Measurements from ENCODE around the gene NRXN3.

Gene NRXN3

GRCh38 chr14:78240567-78240966 lies 70.4 kb downstream of the NRXN3 start:
- in situ Hi-C loops (cut with MboI; ENCODE audit: low sequenced_read_pairs): no loop called here

GRCh38 chr14:78242086-78242485 lies 71.9 kb downstream of the NRXN3 start:
- in situ Hi-C loops (cut with MboI; ENCODE audit: low sequenced_read_pairs): no loop called here

GRCh38 chr14:78243187-78243586 lies 73.0 kb downstream of the NRXN3 start:
- in situ Hi-C loops (cut with MboI; ENCODE audit: low sequenced_read_pairs): no loop called here

GRCh38 chr14:78245238-78245637 lies 75.1 kb downstream of the NRXN3 start:
- in situ Hi-C loops (cut with MboI; ENCODE audit: low sequenced_read_pairs): no loop called here

- in situ Hi-C loops (cut with MboI; ENCODE audit: low sequenced_read_pairs): no loop called here
These were observed 78.4 kb downstream of the NRXN3 start for GRCh38 chr14:78248501-78249090.

- in situ Hi-C loops (cut with MboI; ENCODE audit: low sequenced_read_pairs): no loop called here
These were observed 81.1 kb downstream of the NRXN3 start for GRCh38 chr14:78251308-78251707.

- in situ Hi-C loops (cut with MboI; ENCODE audit: low sequenced_read_pairs): no loop called here
These were observed 83.8 kb downstream of the NRXN3 start for GRCh38 chr14:78253986-78254385.

- in situ Hi-C loops (cut with MboI; ENCODE audit: low sequenced_read_pairs): no loop called here
These were observed 84.8 kb downstream of the NRXN3 start for GRCh38 chr14:78254911-78255461.

GRCh38 chr14:78259831-78260230 lies 89.7 kb downstream of the NRXN3 start:
- in situ Hi-C loops (cut with MboI; ENCODE audit: low sequenced_read_pairs): no loop called here

- in situ Hi-C loops (cut with MboI; ENCODE audit: low sequenced_read_pairs): no loop called here
These were observed 108.5 kb downstream of the NRXN3 start for GRCh38 chr14:78278464-78279250.

- in situ Hi-C loops (cut with MboI; ENCODE audit: low sequenced_read_pairs): no loop called here
These were observed 112.3 kb downstream of the NRXN3 start for GRCh38 chr14:78282437-78282836.

- in situ Hi-C loops (cut with MboI; ENCODE audit: low sequenced_read_pairs): no loop called here
These were observed 116.0 kb downstream of the NRXN3 start for GRCh38 chr14:78286210-78286609.

GRCh38 chr14:78292003-78292402 lies 121.8 kb downstream of the NRXN3 start:
- in situ Hi-C loops (cut with MboI; ENCODE audit: low sequenced_read_pairs): no loop called here

GRCh38 chr14:78297858-78298257 lies 127.7 kb downstream of the NRXN3 start:
- in situ Hi-C loops (cut with MboI; ENCODE audit: low sequenced_read_pairs): no loop called here

- in situ Hi-C loops (cut with MboI; ENCODE audit: low sequenced_read_pairs): no loop called here
These were observed 128.1 kb downstream of the NRXN3 start for GRCh38 chr14:78298298-78298697.

- in situ Hi-C loops (cut with MboI; ENCODE audit: low sequenced_read_pairs): no loop called here
These were observed 132.7 kb downstream of the NRXN3 start for GRCh38 chr14:78302841-78303240.

GRCh38 chr14:78307671-78308070 lies 137.5 kb downstream of the NRXN3 start:
- in situ Hi-C loops (cut with MboI; ENCODE audit: low sequenced_read_pairs): no loop called here

- in situ Hi-C loops (cut with MboI; ENCODE audit: low sequenced_read_pairs): no loop called here
These were observed 137.9 kb downstream of the NRXN3 start for GRCh38 chr14:78308079-78308478.

GRCh38 chr14:78310272-78310671 lies 140.1 kb downstream of the NRXN3 start:
- in situ Hi-C loops (cut with MboI; ENCODE audit: low sequenced_read_pairs): no loop called here

- in situ Hi-C loops (cut with MboI; ENCODE audit: low sequenced_read_pairs): no loop called here
These were observed 143.3 kb downstream of the NRXN3 start for GRCh38 chr14:78313499-78313898.

- in situ Hi-C loops (cut with MboI; ENCODE audit: low sequenced_read_pairs): no loop called here
These were observed 144.3 kb downstream of the NRXN3 start for GRCh38 chr14:78314484-78314883.

GRCh38 chr14:78316052-78316451 lies 145.9 kb downstream of the NRXN3 start:
- in situ Hi-C loops (cut with MboI; ENCODE audit: low sequenced_read_pairs): no loop called here

Measured in HL-60/S4 (cell line).